Measurements from ENCODE around the gene ZFAND5. TPM values are rescaled to one million over a fixed set of nuclear protein-coding genes. Genes with fewer than 3 reads are reported as not detected.

The ZFAND5 gene
- total and polyA plus RNA-seq, 2 of the 13 experiments (the other 11 are each of a cell fraction or from before 2014, with no cell fraction given): 53.4 to 60.2 TPM

DNA sequence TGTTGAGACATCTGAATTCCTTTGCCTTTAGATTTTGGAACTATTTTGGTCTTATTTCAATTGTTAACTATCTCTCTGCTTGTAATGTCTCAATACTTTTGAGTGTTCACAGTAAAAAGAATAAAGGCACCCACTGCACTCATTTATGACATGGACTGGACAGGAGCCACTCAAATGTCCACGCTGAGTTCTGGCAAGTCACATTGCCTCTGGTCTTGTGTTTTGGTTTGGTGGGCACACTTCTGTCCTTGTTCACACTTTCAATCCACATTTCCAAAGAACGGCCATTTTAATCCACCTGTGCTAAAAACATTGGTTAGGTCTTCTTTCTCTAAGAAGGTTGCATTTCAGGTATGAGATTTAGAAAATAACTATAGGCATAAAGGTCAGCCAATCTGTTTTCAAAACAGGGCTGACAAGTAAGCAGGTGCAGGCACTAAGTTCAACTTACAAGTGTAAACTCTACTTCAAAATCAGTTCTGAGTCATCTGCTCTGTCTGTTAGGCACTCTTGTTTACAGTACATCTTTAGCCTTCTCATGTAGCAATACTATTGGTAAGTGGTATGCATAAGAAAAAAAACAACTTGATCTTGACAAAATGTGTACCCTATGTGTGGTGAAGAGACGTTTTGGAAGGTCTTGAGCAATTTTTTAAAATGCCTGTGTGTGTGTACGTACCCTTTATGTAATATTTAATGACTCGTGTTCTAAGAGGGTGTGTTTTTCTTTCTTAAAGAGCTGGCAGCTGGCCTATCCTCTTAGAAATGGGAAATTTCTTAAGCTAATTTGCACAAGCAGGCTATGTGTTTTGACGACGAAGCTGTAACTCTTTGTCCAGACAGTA lies 31.5 kb upstream of the ZFAND5 start (continued):
- TF ChIP-seq, protein P1, sequence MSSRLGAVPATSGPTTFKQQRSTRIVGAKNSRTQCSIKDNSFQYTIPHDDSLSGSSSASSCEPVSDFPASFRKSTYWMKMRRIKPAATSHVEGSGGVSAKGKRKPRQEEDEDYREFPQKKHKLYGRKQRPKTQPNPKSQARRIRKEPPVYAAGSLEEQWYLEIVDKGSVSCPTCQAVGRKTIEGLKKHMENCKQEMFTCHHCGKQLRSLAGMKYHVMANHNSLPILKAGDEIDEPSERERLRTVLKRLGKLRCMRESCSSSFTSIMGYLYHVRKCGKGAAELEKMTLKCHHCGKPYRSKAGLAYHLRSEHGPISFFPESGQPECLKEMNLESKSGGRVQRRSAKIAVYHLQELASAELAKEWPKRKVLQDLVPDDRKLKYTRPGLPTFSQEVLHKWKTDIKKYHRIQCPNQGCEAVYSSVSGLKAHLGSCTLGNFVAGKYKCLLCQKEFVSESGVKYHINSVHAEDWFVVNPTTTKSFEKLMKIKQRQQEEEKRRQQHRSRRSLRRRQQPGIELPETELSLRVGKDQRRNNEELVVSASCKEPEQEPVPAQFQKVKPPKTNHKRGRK (CRISPR knock-in tag; IDR thresholded peaks at IDR 0.05): no peak
- TF ChIP-seq FOXJ3 (CRISPR knock-in tag; IDR thresholded peaks at IDR 0.05; ENCODE audit: borderline replicate concordance): no peak
- peak; percentile 62; the same call in 1 of the 2 replicates for TF ChIP-seq CEBPB (IDR thresholded peaks at IDR 0.05; ENCODE audit: borderline replicate concordance, low read depth, low read length)
- TF ChIP-seq HNRNPL (IDR thresholded peaks at IDR 0.05; ENCODE audit: low read depth, low read length): no peak
- peak; percentile 60; the same call in 1 of the 2 replicates for TF ChIP-seq CEBPG (CRISPR knock-in tag; IDR thresholded peaks at IDR 0.05)
- TF ChIP-seq JUND (CRISPR knock-in tag; IDR thresholded peaks at IDR 0.05): 0 out of 2 replicates have a peak, but pooled peaks have one; percentile 32
- TF ChIP-seq TOE1 (CRISPR knock-in tag; IDR thresholded peaks at IDR 0.05): no peak
- peak; percentile 23; the same call in 1 of the 2 replicates for TF ChIP-seq HNF4A (CRISPR knock-in tag; IDR thresholded peaks at IDR 0.05)
- TF ChIP-seq RFX3 (CRISPR knock-in tag; IDR thresholded peaks at IDR 0.05): no peak
- no peak for TF ChIP-seq REL (CRISPR knock-in tag; conservative IDR thresholded peaks at IDR 0.05)
- TF ChIP-seq BCL6 (CRISPR knock-in tag; IDR thresholded peaks at IDR 0.05): peak; percentile 85; the same call in 1 of the 2 replicates
- TF ChIP-seq SAFB2 (CRISPR knock-in tag; IDR thresholded peaks at IDR 0.05; ENCODE audit: borderline replicate concordance, low read depth): no peak
- TF ChIP-seq CSRNP1 (CRISPR knock-in tag; IDR thresholded peaks at IDR 0.05): no peak
- TF ChIP-seq ZNF263 (CRISPR knock-in tag; IDR thresholded peaks at IDR 0.05): no peak
- TF ChIP-seq PRDM4 (CRISPR knock-in tag; IDR thresholded peaks at IDR 0.05; ENCODE audit: borderline replicate concordance): no peak
- TF ChIP-seq KMT2A (CRISPR knock-in tag; IDR thresholded peaks at IDR 0.05): no peak
- TF ChIP-seq FOXK1 (CRISPR knock-in tag; IDR thresholded peaks at IDR 0.05; ENCODE audit: borderline replicate concordance, low read depth): peak; percentile 85; the same call in 1 of the 2 replicates
- TF ChIP-seq, protein P2, sequence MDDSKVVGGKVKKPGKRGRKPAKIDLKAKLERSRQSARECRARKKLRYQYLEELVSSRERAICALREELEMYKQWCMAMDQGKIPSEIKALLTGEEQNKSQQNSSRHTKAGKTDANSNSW (CRISPR knock-in tag; IDR thresholded peaks at IDR 0.05; ENCODE audit: borderline replicate concordance): no peak
- no peak for TF ChIP-seq NPAS2 (CRISPR knock-in tag; IDR thresholded peaks at IDR 0.05; ENCODE audit: borderline replicate concordance)
- TF ChIP-seq ZHX1 (CRISPR knock-in tag; IDR thresholded peaks at IDR 0.05; ENCODE audit: low read depth): no peak
- TF ChIP-seq RCOR2 (CRISPR knock-in tag; IDR thresholded peaks at IDR 0.05): 0 out of 2 replicates have a peak, but pooled peaks have one; percentile 39

Measured in HepG2 (cell line).